Cardiac fibroblast (primary cell): ENCODE measurements around the gene ESYT3.
"Not testable (repeated sequence)": the region's sequence is repeated elsewhere in the genome, so short reads cannot be mapped to it uniquely, and the experiment has no call there.

ENCODE experiments used
- DNase-seq, 2 donors: peaks; one replicate each; pipeline versions ENCODE4 v3.0.0 to v3.0.0-alpha.2; 2010; ENCODE audit warnings: low read depth in 2 of 2
- H3K4me3 ChIP-seq, 2 donors: replicated peaks in 1 of 2; 1 replicate in 1 of 2; 2 replicates in 1 of 2; pipeline ENCODE4 v1.5.1; 2011; ENCODE audit warnings: low read depth in 2 of 2, low read length in 2 of 2, mild to moderate bottlenecking in 2 of 2, moderate library complexity in 1 of 2
- CTCF ChIP-seq: IDR thresholded peaks from one replicate; pipeline ENCODE4 v1.5.1; 2011; ENCODE audit warnings: low read depth, mild to moderate bottlenecking, low read length, inconsistent platforms

ESYT3 gene

GRCh38 chr3:138408751-138409570, 25.5 kb upstream of the ESYT3 start:
- TF ChIP-seq CTCF = no peak
- no peak for DNase-seq
- no peak overlapping the region for H3K4me3 ChIP-seq

GRCh38 chr3:138412821-138413551, 21.4 kb upstream of the ESYT3 start:
- no peak overlapping the region for H3K4me3 ChIP-seq
- peak; percentile 8 to 60 for DNase-seq
- TF ChIP-seq CTCF = peak; percentile 5

- not testable (repeated sequence) for H3K4me3 ChIP-seq, DNase-seq
These were observed 18.2 kb upstream of the ESYT3 start for GRCh38 chr3:138416236-138416635.

- peak; percentile 98 for TF ChIP-seq CTCF
- H3K4me3 ChIP-seq = no peak overlapping the region
- DNase-seq = peak; percentile 86 to 89
These were observed 16.8 kb upstream of the ESYT3 start for GRCh38 chr3:138417559-138417982.

- DNase-seq = peak in 1 of 2 donors; percentile 15
- no peak overlapping the region for H3K4me3 ChIP-seq
- TF ChIP-seq CTCF = no peak
These were observed 15.7 kb upstream of the ESYT3 start for GRCh38 chr3:138418601-138419206.

GRCh38 chr3:138423316-138423715, 11.1 kb upstream of the ESYT3 start:
- DNase-seq = no peak
- H3K4me3 ChIP-seq = no peak overlapping the region
- no peak for TF ChIP-seq CTCF

GRCh38 chr3:138424323-138424722, 10.1 kb upstream of the ESYT3 start:
- H3K4me3 ChIP-seq = no peak overlapping the region
- no peak for TF ChIP-seq CTCF
- no peak for DNase-seq
